OCI-LY3 (cell line): ENCODE data around the gene RFX2.

Source experiments
- CTCF ChIP-seq: fragments of 200-600, 300-600 bp; sonication (generic); IDR thresholded peaks from 2 replicates; pipeline ENCODE4 v1.5.1; 2014; ENCODE audit warnings: antibody characterized with exemption, low read length, low read depth
- EZH2phosphoT487 ChIP-seq: fragments of 200-600 bp; shearing (Covaris generic); IDR thresholded peaks from 2 replicates; pipeline ENCODE4 v1.6.1; 2018; ENCODE audit warnings: antibody characterized with exemption, mixed run types, low read depth

GRCh38 chr19:6150289-6150688 lies 40.0 kb upstream of the RFX2 start:
- no peak for TF ChIP-seq CTCF
- no peak for TF ChIP-seq EZH2phosphoT487
